Fibroblast of lung (primary cell): Measurements from ENCODE around the gene EYS.

Experiments
- EZH2 ChIP-seq: IDR thresholded peaks from 2 replicates; pipeline ENCODE4 v1.5.1; 2012; ENCODE audit warnings: low read length, control low read depth, mild to moderate bottlenecking; ENCODE audit errors: missing control alignments
- TF ChIP-seq, protein P1 (sequence below), 2 donors: IDR thresholded peaks in 1 of 2; conservative IDR thresholded peaks in 1 of 2; 1 replicate in 1 of 2; 2 replicates in 1 of 2; pipeline ENCODE4 v1.5.1; 2011 to 2012; ENCODE audit warnings: low read length in 2 of 2, control low read depth in 1 of 2, inconsistent platforms in 1 of 2, low read depth in 1 of 2, mild to moderate bottlenecking in 1 of 2

GRCh38 chr6:63740709-63741108, 1966.3 kb downstream of the EYS start:
- TF ChIP-seq, protein P1, sequence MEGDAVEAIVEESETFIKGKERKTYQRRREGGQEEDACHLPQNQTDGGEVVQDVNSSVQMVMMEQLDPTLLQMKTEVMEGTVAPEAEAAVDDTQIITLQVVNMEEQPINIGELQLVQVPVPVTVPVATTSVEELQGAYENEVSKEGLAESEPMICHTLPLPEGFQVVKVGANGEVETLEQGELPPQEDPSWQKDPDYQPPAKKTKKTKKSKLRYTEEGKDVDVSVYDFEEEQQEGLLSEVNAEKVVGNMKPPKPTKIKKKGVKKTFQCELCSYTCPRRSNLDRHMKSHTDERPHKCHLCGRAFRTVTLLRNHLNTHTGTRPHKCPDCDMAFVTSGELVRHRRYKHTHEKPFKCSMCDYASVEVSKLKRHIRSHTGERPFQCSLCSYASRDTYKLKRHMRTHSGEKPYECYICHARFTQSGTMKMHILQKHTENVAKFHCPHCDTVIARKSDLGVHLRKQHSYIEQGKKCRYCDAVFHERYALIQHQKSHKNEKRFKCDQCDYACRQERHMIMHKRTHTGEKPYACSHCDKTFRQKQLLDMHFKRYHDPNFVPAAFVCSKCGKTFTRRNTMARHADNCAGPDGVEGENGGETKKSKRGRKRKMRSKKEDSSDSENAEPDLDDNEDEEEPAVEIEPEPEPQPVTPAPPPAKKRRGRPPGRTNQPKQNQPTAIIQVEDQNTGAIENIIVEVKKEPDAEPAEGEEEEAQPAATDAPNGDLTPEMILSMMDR (conservative IDR thresholded peaks at IDR 0.05 in 1 of 2, IDR thresholded peaks at IDR 0.05 in 1 of 2; ENCODE audit: low read depth in 1 of 2, low read length in 2 of 2): no peak
- no peak for TF ChIP-seq EZH2
